ENCODE results near the gene IL36G. TPM values are rescaled to one million over a fixed set of nuclear protein-coding genes. Genes with fewer than 3 reads are reported as not detected.

The IL36G gene
- total RNA-seq, 2 donors from 2014 or later: not detected

DNA sequence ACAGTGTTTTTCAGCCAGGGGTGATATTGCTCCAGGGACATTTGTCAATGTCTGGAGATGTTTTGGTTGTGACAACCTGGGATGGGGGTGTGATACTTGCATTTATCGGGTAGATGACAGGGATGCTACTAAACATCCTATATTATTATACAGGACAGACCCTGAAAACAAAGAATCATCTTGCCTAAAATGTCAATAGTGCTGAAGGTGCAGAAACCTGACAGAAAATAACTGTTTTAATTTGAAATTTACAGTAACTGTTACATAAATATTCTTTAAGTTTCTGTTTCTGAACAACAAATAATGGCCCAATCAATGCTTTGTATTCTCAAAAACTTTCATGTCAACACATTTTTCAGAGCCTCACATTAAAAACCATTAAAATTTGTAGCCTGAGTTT, 29.4 kb downstream of the IL36G start:
- 61% methylated on average over 1 of the region's 1 CpG for WGBS
- H3K36me3 ChIP-seq: no peaks in the 10 kb centered on the region
- TF ChIP-seq, protein P1, sequence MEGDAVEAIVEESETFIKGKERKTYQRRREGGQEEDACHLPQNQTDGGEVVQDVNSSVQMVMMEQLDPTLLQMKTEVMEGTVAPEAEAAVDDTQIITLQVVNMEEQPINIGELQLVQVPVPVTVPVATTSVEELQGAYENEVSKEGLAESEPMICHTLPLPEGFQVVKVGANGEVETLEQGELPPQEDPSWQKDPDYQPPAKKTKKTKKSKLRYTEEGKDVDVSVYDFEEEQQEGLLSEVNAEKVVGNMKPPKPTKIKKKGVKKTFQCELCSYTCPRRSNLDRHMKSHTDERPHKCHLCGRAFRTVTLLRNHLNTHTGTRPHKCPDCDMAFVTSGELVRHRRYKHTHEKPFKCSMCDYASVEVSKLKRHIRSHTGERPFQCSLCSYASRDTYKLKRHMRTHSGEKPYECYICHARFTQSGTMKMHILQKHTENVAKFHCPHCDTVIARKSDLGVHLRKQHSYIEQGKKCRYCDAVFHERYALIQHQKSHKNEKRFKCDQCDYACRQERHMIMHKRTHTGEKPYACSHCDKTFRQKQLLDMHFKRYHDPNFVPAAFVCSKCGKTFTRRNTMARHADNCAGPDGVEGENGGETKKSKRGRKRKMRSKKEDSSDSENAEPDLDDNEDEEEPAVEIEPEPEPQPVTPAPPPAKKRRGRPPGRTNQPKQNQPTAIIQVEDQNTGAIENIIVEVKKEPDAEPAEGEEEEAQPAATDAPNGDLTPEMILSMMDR (IDR thresholded peaks at IDR 0.05): no peak
- TF ChIP-seq POLR2A (IDR thresholded peaks at IDR 0.05) (no peak), POLR2AphosphoS5 (IDR thresholded peaks at IDR 0.05) (no peak)
- H3K9me3 ChIP-seq: no peaks in the 10 kb centered on the region
- H3K4me1 ChIP-seq (replicated peaks): no peaks in the 10 kb centered on the region
- intact Hi-C loops (cut with DNase I): no loop called here
- no peak overlapping the region for H3K4me3 ChIP-seq
- no peak for DNase-seq (ENCODE audit: low spot score)
- no peaks in the 10 kb centered on the region for H3K27me3 ChIP-seq (replicated peaks; ENCODE audit: insufficient read depth)
- no peak overlapping the region for H3K27ac ChIP-seq

GRCh38 chr2:113009622-113010021, 31.8 kb downstream of the IL36G start:
- no peaks in the 10 kb centered on the region for H3K27me3 ChIP-seq (replicated peaks; ENCODE audit: insufficient read depth)

DNA sequence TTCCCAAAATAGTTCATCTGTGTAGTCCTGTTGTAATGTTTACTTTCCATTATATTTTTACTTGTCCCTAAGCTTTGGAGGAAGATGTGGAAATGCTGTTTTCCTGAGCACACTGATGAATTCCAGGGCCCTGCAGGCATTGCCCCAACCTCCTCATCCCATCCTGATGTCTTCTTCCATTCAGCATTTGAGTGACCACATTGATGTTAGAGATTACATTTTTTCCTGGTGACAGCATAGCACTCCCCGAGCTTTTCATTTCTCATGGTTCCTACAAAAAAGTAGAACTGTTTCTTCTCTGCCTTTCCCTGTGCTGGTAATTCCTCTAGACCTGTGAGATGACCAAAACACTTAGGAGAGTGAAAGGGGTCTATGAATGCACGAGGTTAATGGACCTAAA, 32.3 kb downstream of the IL36G start:
- Histone ChIP-seq H3K27me3 (replicated peaks; ENCODE audit: insufficient read depth) (no peaks in the 10 kb centered on the region), H3K27ac (no peak overlapping the region), H3K9me3 (no peaks in the 10 kb centered on the region), H3K4me3 (no peak overlapping the region), H3K36me3 (no peaks in the 10 kb centered on the region), H3K4me1 (replicated peaks) (no peaks in the 10 kb centered on the region)
- 48% methylated on average over 2 of the region's 2 CpGs for WGBS
- no peak for TF ChIP-seq POLR2A (IDR thresholded peaks at IDR 0.05)
- TF ChIP-seq POLR2AphosphoS5 (IDR thresholded peaks at IDR 0.05): no peak
- TF ChIP-seq, protein P1 (IDR thresholded peaks at IDR 0.05): no peak
- intact Hi-C loops (cut with DNase I): no loop called here
- DNase-seq (ENCODE audit: low spot score): no peak

More at GRCh38 chr2:113009622-113010021, 31.8 kb downstream of the IL36G start:
- WGBS: 73% methylated on average over 1 of the region's 1 CpG
- H3K4me3 ChIP-seq: no peak overlapping the region
- H3K27ac ChIP-seq: no peak overlapping the region
- intact Hi-C loops (cut with DNase I): no loop called here
- no peaks in the 10 kb centered on the region for H3K36me3 ChIP-seq
- DNase-seq (ENCODE audit: low spot score): no peak
- TF ChIP-seq POLR2AphosphoS5 (IDR thresholded peaks at IDR 0.05) (no peak), POLR2A (IDR thresholded peaks at IDR 0.05) (no peak)
- TF ChIP-seq, protein P1 (IDR thresholded peaks at IDR 0.05): no peak
- H3K9me3 ChIP-seq: no peaks in the 10 kb centered on the region
- no peaks in the 10 kb centered on the region for H3K4me1 ChIP-seq (replicated peaks)

- no peaks in the 10 kb centered on the region for H3K27me3 ChIP-seq (replicated peaks; ENCODE audit: insufficient read depth)
- no peaks in the 10 kb centered on the region for H3K9me3 ChIP-seq
- no peak overlapping the region for H3K27ac ChIP-seq
- H3K4me1 ChIP-seq (replicated peaks): no peaks in the 10 kb centered on the region
- WGBS: 90% methylated on average over 1 of the region's 1 CpG
- no peaks in the 10 kb centered on the region for H3K36me3 ChIP-seq
- TF ChIP-seq, protein P1 (IDR thresholded peaks at IDR 0.05): no peak
- TF ChIP-seq POLR2AphosphoS5 (IDR thresholded peaks at IDR 0.05): no peak
- TF ChIP-seq POLR2A (IDR thresholded peaks at IDR 0.05): no peak
- no peak for DNase-seq (ENCODE audit: low spot score)
- H3K4me3 ChIP-seq: no peak overlapping the region
- intact Hi-C loops (cut with DNase I): no loop called here
Measured at GRCh38 chr2:113011108-113011507, 33.3 kb downstream of the IL36G start.

GRCh38 chr2:113012436-113013335, 34.9 kb downstream of the IL36G start:
- no peak for DNase-seq (ENCODE audit: low spot score)
- WGBS: 74% methylated on average over 8 of the region's 8 CpGs
- intact Hi-C loops (cut with DNase I): no loop called here

More at GRCh38 chr2:113012436-113013335, 34.9 kb downstream of the IL36G start:
- no peak overlapping the region for H3K27ac ChIP-seq
- H3K9me3 ChIP-seq: no peaks in the 10 kb centered on the region
- H3K4me1 ChIP-seq (replicated peaks): no peaks in the 10 kb centered on the region
- no peak overlapping the region for H3K4me3 ChIP-seq
- no peak for TF ChIP-seq POLR2AphosphoS5 (IDR thresholded peaks at IDR 0.05)
- TF ChIP-seq, protein P1 (IDR thresholded peaks at IDR 0.05): no peak
- TF ChIP-seq POLR2A (IDR thresholded peaks at IDR 0.05): no peak
- H3K36me3 ChIP-seq: no peaks in the 10 kb centered on the region
- no peaks in the 10 kb centered on the region for H3K27me3 ChIP-seq (replicated peaks; ENCODE audit: insufficient read depth)

Measured in prostate gland (tissue), 2 donors.